Natural killer cell (primary cell): ENCODE measurements around the gene SBNO2. TPM values are rescaled to one million over a fixed set of nuclear protein-coding genes. Genes with fewer than 3 reads are reported as not detected.

Experiments
- ATAC-seq, 3 donors: fragments of 150-1000 bp in 2 of 3; fragments of 200-7000 bp in 1 of 3; cut with Tn5 transposase; 1 replicate in 1 of 3; 2 replicates in 2 of 3; pipeline ENCODE4 v1.10.0; 2021; ENCODE audit warnings: mild to moderate bottlenecking in 2 of 3, moderate library complexity in 2 of 3
- DNase-seq, 2 donors: peaks; one replicate each; pipeline versions ENCODE4 v3.0.0 to v3.0.0-alpha.2; 2013 to 2021; ENCODE audit warnings: mixed read lengths in 1 of 2
- H3K27ac ChIP-seq: one replicate; pipeline ENCODE4 v1.5.1; 2013; ENCODE audit warnings: mild to moderate bottlenecking, low read length
- H3K27me3 ChIP-seq: one replicate; pipeline ENCODE4 v1.6.1; 2013; ENCODE audit warnings: low read length; ENCODE audit not compliant: control insufficient read depth, insufficient read depth
- H3K36me3 ChIP-seq: one replicate; pipeline ENCODE4 v1.6.1; 2013; ENCODE audit warnings: low read length; ENCODE audit not compliant: control insufficient read depth, insufficient read depth
- H3K4me1 ChIP-seq: one replicate; pipeline ENCODE4 v1.6.1; 2013; ENCODE audit warnings: low read length; ENCODE audit not compliant: control insufficient read depth, insufficient read depth
- H3K4me3 ChIP-seq: one replicate; pipeline ENCODE4 v1.5.1; 2013; ENCODE audit warnings: low read length
- H3K9me3 ChIP-seq: one replicate; pipeline ENCODE4 v1.6.1; 2013; ENCODE audit warnings: low read length; ENCODE audit not compliant: control insufficient read depth, insufficient read depth
- H3K27ac Mint-ChIP-seq, 2 donors: one replicate each; pipeline ENCODE4 v1.8.0; 2022; ENCODE audit warnings: mild to moderate bottlenecking in 2 of 2, mixed read lengths in 2 of 2, moderate library complexity in 1 of 2
- H3K27me3 Mint-ChIP-seq, 2 donors: one replicate each; pipeline ENCODE4 v1.8.0; 2022; ENCODE audit warnings: low read depth in 2 of 2, mixed read lengths in 2 of 2
- H3K36me3 Mint-ChIP-seq: one replicate; pipeline ENCODE4 v1.8.0; 2022; ENCODE audit warnings: mixed read lengths
- H3K4me1 Mint-ChIP-seq, 2 donors: one replicate each; pipeline ENCODE4 v1.8.0; 2022; ENCODE audit warnings: mixed read lengths in 2 of 2
- H3K4me3 Mint-ChIP-seq: one replicate; pipeline ENCODE4 v1.8.0; 2022; ENCODE audit warnings: mild to moderate bottlenecking, moderate library complexity, mixed read lengths
- H3K9me3 Mint-ChIP-seq, 2 donors: one replicate each; pipeline ENCODE4 v1.8.0; 2022; ENCODE audit warnings: mixed read lengths in 2 of 2
- CTCF ChIP-seq: fragments of 200-600 bp; IDR thresholded peaks from one replicate; pipeline ENCODE4 v1.8.0; 2022; ENCODE audit warnings: antibody characterized with exemption
- WGBS: methylation state at CpG from one replicate; pipeline ENCODE4 v1.1.7; 2013; ENCODE audit warnings: missing lambda C conversion rate; ENCODE audit not compliant: insufficient coverage; 5-methylcytosine and 5-hydroxymethylcytosine counted together
- intact Hi-C: fragments of 100-400 bp; cut with micrococcal nuclease; formaldehyde crosslinking; loops from one replicate; pipeline ENCODE4 v1.14.2; 2022
- total RNA-seq, 4 donors: library from RNA; stranded (reverse); fragments of 120-200 nt in 1 of 4; gene quantifications; one replicate each; pipeline versions ENCODE4 v1.2.3 to v1.2.4, GENCODE V29; 2013 to 2022

Gene SBNO2
- total RNA-seq, 3 donors from 2014 or later (not counting 1 experiment from before 2014, with no cell fraction given), result 92.0 to 106 (median 94.3) TPM

- Histone ChIP-seq H3K27me3 (no peaks in the 10 kb centered on the region), H3K4me3 (no peak overlapping the region), H3K9me3 (no peaks in the 10 kb centered on the region), H3K27ac (no peak overlapping the region), H3K4me1 (peaks cover 10% of the 10 kb centered on the region), H3K36me3 (peaks cover 3% of the 10 kb centered on the region)
- H3K4me3 Mint-ChIP-seq, result no peak overlapping the region
- DNase-seq, result no peak
- no peak overlapping the region for H3K27ac Mint-ChIP-seq
- no peaks in the 10 kb centered on the region for H3K36me3 Mint-ChIP-seq
- no peaks in the 10 kb centered on the region for H3K27me3 Mint-ChIP-seq
- 85% methylated on average over 30 of the region's 31 CpGs for WGBS
- ATAC-seq, result peak in 1 of 3 donors; percentile 8
- intact Hi-C loops, result no loop called here
- peaks cover 6 to 13% of the 10 kb centered on the region in 2 donors for H3K4me1 Mint-ChIP-seq
- H3K9me3 Mint-ChIP-seq, result no peaks in the 10 kb centered on the region
- TF ChIP-seq CTCF, result no peak
These were observed 14.0 kb downstream of the SBNO2 start for GRCh38 chr19:1159864-1160595.

- DNase-seq (no peak), ATAC-seq (no peak)
- Histone ChIP-seq H3K27me3 (no peaks in the 10 kb centered on the region), H3K36me3 (peaks cover 3% of the 10 kb centered on the region), H3K9me3 (no peaks in the 10 kb centered on the region), H3K27ac (no peak overlapping the region), H3K4me3 (no peak overlapping the region), H3K4me1 (peaks cover 15% of the 10 kb centered on the region)
- Mint-ChIP-seq H3K4me3 (no peak overlapping the region), H3K9me3 (no peaks in the 10 kb centered on the region), H3K27me3 (no peaks in the 10 kb centered on the region), H3K27ac (no peak overlapping the region), H3K4me1 (peaks cover 6 to 12% of the 10 kb centered on the region in 2 donors), H3K36me3 (no peaks in the 10 kb centered on the region)
- no peak for TF ChIP-seq CTCF
- 98% methylated on average over 32 of the region's 32 CpGs for WGBS
- intact Hi-C loops, result no loop called here
These were observed 15.1 kb downstream of the SBNO2 start for GRCh38 chr19:1158885-1159448.

- Mint-ChIP-seq H3K9me3 (no peaks in the 10 kb centered on the region), H3K36me3 (no peaks in the 10 kb centered on the region), H3K27ac (no peak overlapping the region), H3K4me3 (no peak overlapping the region), H3K4me1 (peaks cover 6 to 11% of the 10 kb centered on the region in 2 donors), H3K27me3 (no peaks in the 10 kb centered on the region)
- H3K9me3 ChIP-seq, result no peaks in the 10 kb centered on the region
- no peak overlapping the region for H3K27ac ChIP-seq
- ATAC-seq (no peak), DNase-seq (no peak)
- peaks cover 5% of the 10 kb centered on the region for H3K36me3 ChIP-seq
- TF ChIP-seq CTCF, result no peak
- peaks cover 15% of the 10 kb centered on the region for H3K4me1 ChIP-seq
- 97% methylated on average over 69 of the region's 69 CpGs for WGBS
- no peak overlapping the region for H3K4me3 ChIP-seq
- intact Hi-C loops, result no loop called here
- no peaks in the 10 kb centered on the region for H3K27me3 ChIP-seq
These were observed 15.9 kb downstream of the SBNO2 start for GRCh38 chr19:1157931-1158884.
